ENCODE measurements around the gene JUP. TPM values are rescaled to one million over a fixed set of nuclear protein-coding genes. Genes with fewer than 3 reads are reported as not detected.

JUP gene
- total and polyA plus RNA-seq, 2 of the 4 experiments (the other 2 are of a cell fraction): 12.9 to 27.3 TPM

DNA sequence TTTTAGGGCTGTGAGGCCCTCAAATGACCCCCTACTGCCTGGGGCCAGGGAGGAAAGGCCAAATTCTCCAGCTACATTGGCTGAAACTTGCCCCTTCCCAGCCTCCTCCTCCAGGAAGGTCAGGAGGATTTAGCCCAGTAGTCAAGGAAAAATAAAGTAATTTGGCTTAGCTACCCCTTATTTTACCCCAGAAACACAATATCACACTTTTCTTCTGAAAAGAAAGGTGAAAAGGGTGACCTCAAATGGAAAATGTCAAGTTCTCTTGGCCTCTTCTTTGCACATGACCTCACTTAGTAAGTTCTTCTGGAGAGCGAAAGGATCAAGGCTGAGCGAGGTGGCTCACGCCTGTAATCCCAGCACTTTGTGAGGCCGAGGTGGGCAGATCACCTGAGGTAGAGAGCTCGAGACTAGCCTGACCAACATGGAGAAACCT lies 8.0 kb upstream of the JUP start:
- in situ Hi-C loops (cut with MboI; ENCODE audit: low sequenced_read_pairs) (no loop called here), intact Hi-C loops (cut with micrococcal nuclease) (no loop called here), dilution Hi-C loops (cut with HindIII; ENCODE audit: low sequenced_read_pairs, unreplicated experiment) (no loop called here)
- no peak for DNase-seq
- H3K4me1 ChIP-seq (ENCODE audit: control insufficient read depth, insufficient read depth, low read length): peaks cover 23% of the 10 kb centered on the region
- H2BK15ac ChIP-seq (ENCODE audit: low read depth, low read length): peak overlapping the region; percentile 51; the same call in 1 of the 3 replicates
- H4K20me1 ChIP-seq (ENCODE audit: insufficient read depth, low read length): no peaks in the 10 kb centered on the region
- no peak overlapping the region for H3K23ac ChIP-seq (ENCODE audit: low read depth, low read length)
- peak overlapping the region; percentile 33 for H3K14ac ChIP-seq (replicated peaks; ENCODE audit: low read depth, low read length)
- H3K4me3 ChIP-seq (ENCODE audit: insufficient read depth, low read depth, low read length): no peak overlapping the region
- H3K9ac ChIP-seq (ENCODE audit: low read depth, low read length): no peak overlapping the region
- no peaks in the 10 kb centered on the region for H3K79me1 ChIP-seq (ENCODE audit: low read depth in 1 of 2, low read length in 2 of 2)
- H3K56ac ChIP-seq (ENCODE audit: extremely low read depth, insufficient read depth, low read length): no peak overlapping the region
- peak overlapping the region in 1 of 2 experiments; percentile 45; a peak in 2 of 4 replicates for H4K8ac ChIP-seq (ENCODE audit: low read depth in 2 of 2, low read length in 2 of 2)
- no peak overlapping the region for H2BK5ac ChIP-seq (ENCODE audit: low read depth, low read length, poor library complexity, severe bottlenecking)
- peak overlapping the region; percentile 52; the same call in 1 of the 2 replicates for H3K27ac ChIP-seq (ENCODE audit: insufficient read depth, low read length)
- CTCF ChIA-PET: no interaction called here
- TF ChIP-seq POLR2A (IDR thresholded peaks at IDR 0.05; ENCODE audit: low read depth, low read length): no peak
- TF ChIP-seq RAD21 (IDR thresholded peaks at IDR 0.05; ENCODE audit: low read length): no peak
- TF ChIP-seq, protein P1, sequence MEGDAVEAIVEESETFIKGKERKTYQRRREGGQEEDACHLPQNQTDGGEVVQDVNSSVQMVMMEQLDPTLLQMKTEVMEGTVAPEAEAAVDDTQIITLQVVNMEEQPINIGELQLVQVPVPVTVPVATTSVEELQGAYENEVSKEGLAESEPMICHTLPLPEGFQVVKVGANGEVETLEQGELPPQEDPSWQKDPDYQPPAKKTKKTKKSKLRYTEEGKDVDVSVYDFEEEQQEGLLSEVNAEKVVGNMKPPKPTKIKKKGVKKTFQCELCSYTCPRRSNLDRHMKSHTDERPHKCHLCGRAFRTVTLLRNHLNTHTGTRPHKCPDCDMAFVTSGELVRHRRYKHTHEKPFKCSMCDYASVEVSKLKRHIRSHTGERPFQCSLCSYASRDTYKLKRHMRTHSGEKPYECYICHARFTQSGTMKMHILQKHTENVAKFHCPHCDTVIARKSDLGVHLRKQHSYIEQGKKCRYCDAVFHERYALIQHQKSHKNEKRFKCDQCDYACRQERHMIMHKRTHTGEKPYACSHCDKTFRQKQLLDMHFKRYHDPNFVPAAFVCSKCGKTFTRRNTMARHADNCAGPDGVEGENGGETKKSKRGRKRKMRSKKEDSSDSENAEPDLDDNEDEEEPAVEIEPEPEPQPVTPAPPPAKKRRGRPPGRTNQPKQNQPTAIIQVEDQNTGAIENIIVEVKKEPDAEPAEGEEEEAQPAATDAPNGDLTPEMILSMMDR (conservative IDR thresholded peaks at IDR 0.05; ENCODE audit: low read depth, low read length): no peak
- TF ChIP-seq MAZ (IDR thresholded peaks at IDR 0.05; ENCODE audit: borderline replicate concordance, low read depth, low read length): no peak
- TF ChIP-seq MAFK (IDR thresholded peaks at IDR 0.05; ENCODE audit: low read depth, low read length): no peak
- no peak for TF ChIP-seq NFE2L2 (IDR thresholded peaks at IDR 0.05; ENCODE audit: low read depth, low read length)
- no peak for TF ChIP-seq CHD1 (IDR thresholded peaks at IDR 0.05; ENCODE audit: low read depth, low read length)
- no peak for TF ChIP-seq RCOR1 (IDR thresholded peaks at IDR 0.05; ENCODE audit: insufficient replicate concordance, low read length)
- TF ChIP-seq, protein P2, sequence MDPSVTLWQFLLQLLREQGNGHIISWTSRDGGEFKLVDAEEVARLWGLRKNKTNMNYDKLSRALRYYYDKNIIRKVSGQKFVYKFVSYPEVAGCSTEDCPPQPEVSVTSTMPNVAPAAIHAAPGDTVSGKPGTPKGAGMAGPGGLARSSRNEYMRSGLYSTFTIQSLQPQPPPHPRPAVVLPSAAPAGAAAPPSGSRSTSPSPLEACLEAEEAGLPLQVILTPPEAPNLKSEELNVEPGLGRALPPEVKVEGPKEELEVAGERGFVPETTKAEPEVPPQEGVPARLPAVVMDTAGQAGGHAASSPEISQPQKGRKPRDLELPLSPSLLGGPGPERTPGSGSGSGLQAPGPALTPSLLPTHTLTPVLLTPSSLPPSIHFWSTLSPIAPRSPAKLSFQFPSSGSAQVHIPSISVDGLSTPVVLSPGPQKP (IDR thresholded peaks at IDR 0.05; ENCODE audit: borderline replicate concordance, low read depth, low read length): no peak
- TF ChIP-seq, protein P3, sequence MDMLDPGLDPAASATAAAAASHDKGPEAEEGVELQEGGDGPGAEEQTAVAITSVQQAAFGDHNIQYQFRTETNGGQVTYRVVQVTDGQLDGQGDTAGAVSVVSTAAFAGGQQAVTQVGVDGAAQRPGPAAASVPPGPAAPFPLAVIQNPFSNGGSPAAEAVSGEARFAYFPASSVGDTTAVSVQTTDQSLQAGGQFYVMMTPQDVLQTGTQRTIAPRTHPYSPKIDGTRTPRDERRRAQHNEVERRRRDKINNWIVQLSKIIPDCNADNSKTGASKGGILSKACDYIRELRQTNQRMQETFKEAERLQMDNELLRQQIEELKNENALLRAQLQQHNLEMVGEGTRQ (IDR thresholded peaks at IDR 0.05; ENCODE audit: low read depth, low read length): no peak
- TF ChIP-seq FOS (IDR thresholded peaks at IDR 0.05; ENCODE audit: low read depth, low read length): no peak
- no peak for TF ChIP-seq BHLHE40 (IDR thresholded peaks at IDR 0.05; ENCODE audit: low read depth, low read length)
- TF ChIP-seq CEBPB (IDR thresholded peaks at IDR 0.05; ENCODE audit: low read depth, low read length): no peak
- TF ChIP-seq SMC3 (IDR thresholded peaks at IDR 0.05; ENCODE audit: low read depth, low read length): no peak
- no peak for TF ChIP-seq RFX5 (IDR thresholded peaks at IDR 0.05; ENCODE audit: low read depth, low read length)
- no peak for TF ChIP-seq MXI1 (IDR thresholded peaks at IDR 0.05; ENCODE audit: borderline replicate concordance, low read depth, low read length)
- H2AK5ac ChIP-seq (ENCODE audit: low read depth, low read length): peak overlapping the region; percentile 86; the same call in 1 of the 2 replicates
- no TSS peak for BruUV-seq (replicated peaks)
- H3K4me2 ChIP-seq (ENCODE audit: low read depth, low read length): no peak overlapping the region
- no peaks in the 10 kb centered on the region for H3K36me3 ChIP-seq (ENCODE audit: control insufficient read depth, insufficient read depth, low read length)
- no peaks in the 10 kb centered on the region for H3K9me3 ChIP-seq (ENCODE audit: control insufficient read depth, insufficient read depth, low read length)
- no peak for ATAC-seq (ENCODE audit: low read depth)
- peak overlapping the region; percentile 58 for H2AK9ac ChIP-seq (replicated peaks; ENCODE audit: low read depth, low read length, poor library complexity)
- H3K27me3 ChIP-seq (ENCODE audit: control insufficient read depth, insufficient read depth, low read length): no peaks in the 10 kb centered on the region
- H2BK120ac ChIP-seq (ENCODE audit: low read depth, low read length): peak overlapping the region; percentile 63; the same call in 1 of the 2 replicates
- H2AFZ ChIP-seq (replicated peaks; ENCODE audit: low read length, poor library complexity): no peak overlapping the region
- POLR2A ChIA-PET (ENCODE audit: unreplicated experiment): interaction anchor here (0.5 to 0.8 kb wide), 2 partner anchors 8 to 123 kb away, joined by 3 to 5 read pairs; no protein-coding TSS in a partner anchor
- H3K4ac ChIP-seq (ENCODE audit: low read depth, low read length): peak overlapping the region; percentile 10
- H3K18ac ChIP-seq (ENCODE audit: low read depth, low read length): peak overlapping the region; percentile 13
- peak overlapping the region; percentile 68; the same call in 1 of the 2 replicates for H2BK20ac ChIP-seq (ENCODE audit: low read depth, low read length)
- no peak overlapping the region for H4K5ac ChIP-seq (ENCODE audit: low read depth, low read length)
- peak overlapping the region; percentile 24; the same call in 1 of the 2 replicates for H4K91ac ChIP-seq (ENCODE audit: insufficient read depth, low read depth, low read length)
- 80% methylated on average over 2 of the region's 5 CpGs; no CpG with 5 or more reads in 1 of the 2 experiments for WGBS, 2 experiments (ENCODE audit: extremely low coverage in 2 of 2, insufficient read length in 1 of 2)
- peaks cover 13% of the 10 kb centered on the region for H3K9me1 ChIP-seq (ENCODE audit: insufficient read depth, low read length)
